SU-DHL-6 (cell line): ENCODE measurements around the gene DNAI7.

Experiments used
- H2AFZ ChIP-seq: fragments of 200-600 bp; sonication (generic); 2 replicates; pipeline ENCODE4 v1.6.1; 2014; ENCODE audit warnings: low read depth, mild to moderate bottlenecking, moderate library complexity, mixed read lengths, antibody characterized with exemption, low read length; ENCODE audit not compliant: severe bottlenecking
- H3F3A ChIP-seq: fragments of 200-600 bp; shearing (Covaris generic); 2 replicates; pipeline ENCODE4 v1.6.0; 2016; ENCODE audit warnings: antibody characterized with exemption, mild to moderate bottlenecking; ENCODE audit not compliant: insufficient read depth
- H3K27ac ChIP-seq: fragments of 200-600 bp; sonication (generic); 2 replicates; pipeline ENCODE4 v1.5.1; 2016; ENCODE audit warnings: low read depth, mild to moderate bottlenecking, low read length, moderate library complexity, mixed read lengths
- H3K27me3 ChIP-seq: fragments of 200-600 bp; sonication (generic), shearing (Covaris generic); 2 replicates; pipeline ENCODE4 v1.6.0; 2014; ENCODE audit warnings: mild to moderate bottlenecking, low read length
- H3K36me3 ChIP-seq: fragments of 200-600 bp; sonication (generic); 2 replicates; pipeline ENCODE4 v1.6.1; 2014; ENCODE audit warnings: mild to moderate bottlenecking, low read length, mixed read lengths
- H3K4me2 ChIP-seq: fragments of 300-600, 200-600 bp; shearing (Covaris generic), sonication (generic); 2 replicates; pipeline ENCODE4 v1.6.0; 2014; ENCODE audit warnings: low read length, low read depth, mild to moderate bottlenecking; ENCODE audit not compliant: poor library complexity, severe bottlenecking
- H3K4me3 ChIP-seq: fragments of 200-600 bp; sonication (generic); 2 replicates; pipeline ENCODE4 v1.5.1; 2014; ENCODE audit warnings: antibody characterized with exemption, low read length, mild to moderate bottlenecking, mixed read lengths; ENCODE audit not compliant: insufficient read depth, poor library complexity, severe bottlenecking
- H3K79me2 ChIP-seq: fragments of 200-600 bp; sonication (generic); 2 replicates; pipeline ENCODE4 v1.6.1; 2014; ENCODE audit warnings: mild to moderate bottlenecking, low read length, moderate library complexity; ENCODE audit not compliant: insufficient read depth
- H3K9ac ChIP-seq: fragments of 200-600 bp; sonication (generic); 2 replicates; pipeline ENCODE4 v1.7.0; 2014; ENCODE audit warnings: mild to moderate bottlenecking, low read length
- H3K9me2 ChIP-seq: fragments of 200-600 bp; sonication (generic); replicated peaks from 2 replicates; pipeline ENCODE4 v1.6.1; 2014; ENCODE audit warnings: low read length; ENCODE audit not compliant: insufficient read depth
- H3K9me3 ChIP-seq: fragments of 200-600 bp; sonication (generic); 2 replicates; pipeline ENCODE4 v1.6.1; 2014; ENCODE audit warnings: low read length, mixed read lengths; ENCODE audit not compliant: insufficient read depth
- H4K20me1 ChIP-seq: fragments of 200-600 bp; sonication (generic); 2 replicates; pipeline ENCODE4 v1.6.1; 2014; ENCODE audit warnings: low read depth, mild to moderate bottlenecking, antibody characterized with exemption, low read length, moderate library complexity, mixed read lengths
- CTCF ChIP-seq: fragments of 200-600 bp; sonication (generic); IDR thresholded peaks from one replicate; pipeline ENCODE4 v1.5.1; 2017; ENCODE audit warnings: antibody characterized with exemption, mild to moderate bottlenecking, low read length, moderate library complexity; ENCODE audit not compliant: insufficient read depth, poor library complexity, severe bottlenecking
- EZH2phosphoT487 ChIP-seq: fragments of 200-600 bp; sonication (generic), shearing (Covaris generic); conservative IDR thresholded peaks from 2 replicates; pipeline ENCODE4 v1.6.1; 2018; ENCODE audit warnings: mild to moderate bottlenecking, antibody characterized with exemption, low read length, moderate library complexity, mixed read lengths

Gene DNAI7

DNA sequence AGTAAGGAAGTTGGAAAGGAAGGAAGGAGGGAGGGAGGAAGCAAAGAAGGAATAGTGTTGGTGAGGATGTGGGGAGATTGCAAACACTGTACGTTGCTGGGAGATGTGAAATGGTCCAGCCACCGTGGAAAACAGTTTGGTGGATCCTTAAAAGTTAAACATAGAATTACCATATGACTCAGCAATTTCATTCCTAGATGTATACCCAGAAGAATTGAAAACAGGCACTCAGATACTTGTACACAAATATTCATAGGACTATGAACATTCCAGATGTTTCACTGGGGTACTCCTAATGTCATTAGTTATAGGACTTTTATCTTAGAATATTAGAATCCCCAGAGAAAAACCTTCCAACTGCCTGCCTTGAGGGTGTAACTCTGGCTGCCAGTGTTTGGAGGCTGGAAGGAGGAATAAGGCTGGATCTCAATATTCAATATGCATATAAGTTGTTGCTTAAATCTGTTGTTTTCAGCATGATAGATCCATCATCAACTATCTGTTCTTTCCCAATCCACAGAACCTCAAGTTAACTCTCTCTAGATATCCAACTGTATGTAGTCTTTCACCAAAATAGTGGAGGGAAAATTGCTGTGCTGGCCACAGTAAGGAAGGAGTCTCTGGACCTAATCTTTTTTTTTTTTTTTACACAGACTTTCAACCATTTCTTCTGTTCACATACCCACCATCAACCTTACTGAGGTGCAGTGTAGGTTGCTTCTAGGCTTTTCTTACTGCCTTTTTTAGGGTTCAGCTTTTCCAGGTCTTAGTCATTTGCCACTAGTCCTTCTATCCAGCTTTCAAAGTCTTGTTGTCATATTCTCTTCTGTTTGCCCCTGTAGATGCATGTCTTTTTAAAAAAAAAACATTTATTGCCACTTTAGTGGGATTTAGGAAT, 94.5 kb downstream of the DNAI7 start:
- Histone ChIP-seq H3K9me3 (no peaks in the 10 kb centered on the region), H4K20me1 (peaks cover 66% of the 10 kb centered on the region), H3K9me2 (no peaks in the 10 kb centered on the region), H3K36me3 (peaks cover 95% of the 10 kb centered on the region), H3K9ac (no peak overlapping the region), H3K4me3 (no peak overlapping the region), H3K27ac (peak overlapping the region; percentile 57), H3F3A (peaks cover 99% of the 10 kb centered on the region), H3K4me2 (no peak overlapping the region), H3K79me2 (peaks cover 20% of the 10 kb centered on the region), H2AFZ (no peak overlapping the region), H3K27me3 (no peaks in the 10 kb centered on the region)
- TF ChIP-seq EZH2phosphoT487: no peak
- TF ChIP-seq CTCF: no peak

DNA sequence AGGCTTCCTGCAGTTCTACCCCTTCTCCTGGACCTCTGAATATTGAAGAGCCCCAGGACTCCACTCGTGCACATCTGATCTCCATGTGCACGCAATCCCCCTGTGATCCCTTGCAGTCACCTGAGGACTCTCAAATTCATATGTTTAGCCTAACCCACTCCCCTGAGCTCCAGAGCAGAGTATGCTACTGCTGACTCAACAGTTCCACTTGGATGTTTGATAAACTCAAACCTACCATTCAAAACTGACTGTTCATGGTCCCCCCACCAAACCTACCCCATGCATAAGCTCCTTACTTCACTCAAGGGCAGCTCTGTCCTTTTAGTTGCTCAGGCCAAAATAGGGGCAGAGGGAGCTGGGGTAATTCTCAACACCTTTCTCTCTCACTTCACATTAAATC, 96.0 kb downstream of the DNAI7 start:
- Histone ChIP-seq H3K36me3 (peaks cover 97% of the 10 kb centered on the region), H4K20me1 (peaks cover 72% of the 10 kb centered on the region), H3K27me3 (no peaks in the 10 kb centered on the region), H3K9me2 (no peaks in the 10 kb centered on the region), H3K27ac (no peak overlapping the region), H3K4me3 (no peak overlapping the region), H3K4me2 (no peak overlapping the region), H3F3A (peaks cover 100% of the 10 kb centered on the region), H2AFZ (no peak overlapping the region), H3K9me3 (no peaks in the 10 kb centered on the region), H3K79me2 (peaks cover 30% of the 10 kb centered on the region), H3K9ac (no peak overlapping the region)
- no peak for TF ChIP-seq CTCF

GRCh38 chr12:25089738-25090137, 105.2 kb downstream of the DNAI7 start:
- no peak overlapping the region for H2AFZ ChIP-seq
- H3F3A ChIP-seq: peaks cover 94% of the 10 kb centered on the region
- H3K9me3 ChIP-seq: no peaks in the 10 kb centered on the region
- H3K9me2 ChIP-seq: no peaks in the 10 kb centered on the region
- peaks cover 92% of the 10 kb centered on the region for H3K36me3 ChIP-seq
- H3K4me3 ChIP-seq: no peak overlapping the region
- no peak overlapping the region for H3K4me2 ChIP-seq
- H3K9ac ChIP-seq: no peak overlapping the region
- H3K79me2 ChIP-seq: peaks cover 59% of the 10 kb centered on the region
- TF ChIP-seq CTCF: no peak
- no peak for TF ChIP-seq EZH2phosphoT487
- no peaks in the 10 kb centered on the region for H3K27me3 ChIP-seq
- H4K20me1 ChIP-seq: peaks cover 70% of the 10 kb centered on the region
- peak overlapping the region; percentile 38; the same call in 1 of the 2 replicates for H3K27ac ChIP-seq
